ENCODE results near the gene CROCC2. TPM values are rescaled to one million over a fixed set of nuclear protein-coding genes. Genes with fewer than 3 reads are reported as not detected.
A peak's percentile ranks its signal among the peaks of the same experiment; 100 is the strongest.

The CROCC2 gene
- total RNA-seq, 1 donor from 2014 or later: 2.9 TPM

DNA sequence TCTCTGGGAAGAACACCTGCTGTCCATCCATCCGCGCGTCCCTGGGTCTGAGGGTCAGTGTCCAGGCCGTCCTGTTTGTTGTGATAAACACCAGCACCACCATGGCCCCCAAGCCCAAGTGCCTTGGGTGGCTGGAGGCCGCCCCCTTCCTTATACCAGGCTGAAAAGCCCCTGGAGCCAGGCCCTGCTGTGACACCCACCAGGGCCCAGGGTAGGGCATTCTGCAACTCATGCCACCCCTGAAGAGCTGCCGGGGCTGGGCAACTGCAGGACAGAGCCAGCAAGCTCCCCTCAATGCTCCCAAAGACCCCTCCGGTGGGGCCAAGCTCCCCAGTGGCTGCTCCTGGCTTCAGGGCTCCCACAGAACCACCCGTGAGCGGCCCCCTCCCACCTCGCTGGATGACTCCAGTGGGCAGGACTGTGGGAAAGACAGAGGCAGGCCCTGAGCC, 60.3 kb downstream of the CROCC2 start:
- no peaks in the 10 kb centered on the region for H3K9me3 ChIP-seq
- TF ChIP-seq, protein P1, sequence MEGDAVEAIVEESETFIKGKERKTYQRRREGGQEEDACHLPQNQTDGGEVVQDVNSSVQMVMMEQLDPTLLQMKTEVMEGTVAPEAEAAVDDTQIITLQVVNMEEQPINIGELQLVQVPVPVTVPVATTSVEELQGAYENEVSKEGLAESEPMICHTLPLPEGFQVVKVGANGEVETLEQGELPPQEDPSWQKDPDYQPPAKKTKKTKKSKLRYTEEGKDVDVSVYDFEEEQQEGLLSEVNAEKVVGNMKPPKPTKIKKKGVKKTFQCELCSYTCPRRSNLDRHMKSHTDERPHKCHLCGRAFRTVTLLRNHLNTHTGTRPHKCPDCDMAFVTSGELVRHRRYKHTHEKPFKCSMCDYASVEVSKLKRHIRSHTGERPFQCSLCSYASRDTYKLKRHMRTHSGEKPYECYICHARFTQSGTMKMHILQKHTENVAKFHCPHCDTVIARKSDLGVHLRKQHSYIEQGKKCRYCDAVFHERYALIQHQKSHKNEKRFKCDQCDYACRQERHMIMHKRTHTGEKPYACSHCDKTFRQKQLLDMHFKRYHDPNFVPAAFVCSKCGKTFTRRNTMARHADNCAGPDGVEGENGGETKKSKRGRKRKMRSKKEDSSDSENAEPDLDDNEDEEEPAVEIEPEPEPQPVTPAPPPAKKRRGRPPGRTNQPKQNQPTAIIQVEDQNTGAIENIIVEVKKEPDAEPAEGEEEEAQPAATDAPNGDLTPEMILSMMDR (IDR thresholded peaks at IDR 0.05): no peak
- no peak overlapping the region for H3K4me3 ChIP-seq
- intact Hi-C loops (cut with DNase I): no loop called here
- H3K27ac ChIP-seq: no peak overlapping the region
- H3K4me1 ChIP-seq: peaks cover 0 to 3% of the 10 kb centered on the region in 2 donors
- DNase-seq (ENCODE audit: low spot score in 2 of 2): peak in 1 of 2 donors; percentile 63
- H3K36me3 ChIP-seq: no peaks in the 10 kb centered on the region
- H3K27me3 ChIP-seq: no peaks in the 10 kb centered on the region

DNA sequence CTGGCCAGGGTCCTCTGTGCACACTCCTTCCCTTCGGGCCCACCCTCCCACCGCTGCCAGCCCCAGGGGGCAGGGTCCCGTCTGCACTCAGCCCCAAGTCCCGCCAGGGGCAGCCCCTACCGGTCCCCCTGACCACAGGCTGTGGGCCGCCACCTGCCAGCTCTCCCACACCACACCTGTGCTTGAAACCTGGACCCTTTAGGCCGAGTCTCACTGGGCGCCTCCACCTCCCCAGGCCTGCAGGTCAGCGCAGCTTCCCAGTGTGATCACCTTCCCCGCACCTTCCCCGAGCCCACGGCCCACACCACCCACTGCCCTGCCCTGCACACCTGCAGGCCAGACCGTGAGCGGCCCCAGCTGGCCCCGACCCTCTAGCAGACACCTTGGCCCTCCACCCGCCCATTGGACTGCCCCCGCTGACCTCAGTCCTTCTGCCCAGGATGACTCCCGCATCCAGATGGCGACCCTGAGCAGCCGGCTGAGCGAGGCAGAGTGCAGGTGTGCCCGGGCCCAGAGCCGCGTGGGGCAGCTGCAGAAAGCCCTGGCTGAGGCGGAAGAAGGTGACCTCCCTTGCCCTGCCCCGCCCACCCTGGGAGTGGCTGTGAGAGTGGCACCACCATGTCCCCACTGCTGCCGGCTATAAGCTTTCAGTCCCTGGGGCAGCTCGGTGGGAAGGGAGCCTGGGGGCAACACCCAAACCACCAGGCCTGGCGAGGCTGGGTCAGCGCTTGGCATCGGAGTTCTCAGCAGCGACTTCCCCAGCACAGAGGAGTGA, 61.0 kb downstream of the CROCC2 start:
- no peaks in the 10 kb centered on the region for H3K9me3 ChIP-seq
- no peak overlapping the region for H3K4me3 ChIP-seq
- H3K27ac ChIP-seq: no peak overlapping the region
- H3K27me3 ChIP-seq: no peaks in the 10 kb centered on the region
- H3K36me3 ChIP-seq: no peaks in the 10 kb centered on the region
- peak in 1 of 2 donors; percentile 55 for DNase-seq (ENCODE audit: low spot score in 2 of 2)
- TF ChIP-seq, protein P1 (IDR thresholded peaks at IDR 0.05): no peak
- peaks cover 0 to 3% of the 10 kb centered on the region in 2 donors for H3K4me1 ChIP-seq
- intact Hi-C loops (cut with DNase I): no loop called here

DNA sequence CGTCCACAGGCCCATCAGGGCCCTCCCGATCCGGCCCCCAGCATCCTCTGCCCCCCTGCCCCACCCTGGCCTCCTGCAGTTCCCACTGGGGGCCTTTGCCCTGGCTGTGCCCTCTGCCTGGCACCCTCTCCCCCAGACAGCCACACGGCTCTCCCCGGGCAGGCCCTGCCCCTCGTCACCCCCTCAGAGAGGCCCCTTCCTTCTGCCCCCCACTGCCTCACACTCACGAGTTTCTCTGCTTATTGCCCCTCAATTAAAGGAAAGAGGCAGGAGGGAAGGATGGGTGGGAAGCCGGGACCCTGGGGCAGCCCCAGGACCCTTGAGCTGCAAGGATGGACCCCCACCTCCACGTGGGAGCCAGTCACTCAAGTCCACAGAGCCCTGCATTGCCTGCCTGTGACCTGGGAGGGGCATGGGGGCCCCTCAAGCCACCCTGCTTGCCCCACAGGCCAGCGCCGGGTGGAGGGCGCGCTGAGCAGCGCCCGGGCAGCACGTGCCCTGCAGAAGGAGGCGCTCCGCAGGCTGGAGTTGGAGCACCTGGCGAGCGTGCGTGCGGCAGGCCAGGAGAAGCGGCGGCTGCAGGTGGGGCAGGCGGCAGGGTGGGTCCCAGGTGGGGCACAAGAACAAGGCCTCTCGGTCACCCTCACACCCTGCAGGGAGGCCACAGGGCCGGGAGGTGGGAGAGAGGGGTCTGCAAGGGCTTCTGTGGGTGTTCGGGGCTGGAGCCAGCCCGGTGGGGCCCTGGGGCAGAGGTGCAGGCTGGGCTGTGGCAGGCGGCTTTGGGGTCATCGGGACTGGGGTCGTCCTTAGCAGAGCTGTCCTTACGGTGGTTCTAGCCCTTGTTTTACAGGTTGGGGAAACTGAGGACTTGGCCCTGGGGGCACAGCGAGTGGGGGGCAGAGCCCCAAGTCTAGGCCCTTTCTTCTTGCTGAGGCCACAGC, 61.8 kb downstream of the CROCC2 start:
- intact Hi-C loops (cut with DNase I): no loop called here
- peak in 1 of 2 donors; percentile 42 for DNase-seq (ENCODE audit: low spot score in 2 of 2)
- Histone ChIP-seq H3K4me3 (no peak overlapping the region), H3K27me3 (no peaks in the 10 kb centered on the region), H3K27ac (no peak overlapping the region), H3K4me1 (no peaks in the 10 kb centered on the region), H3K36me3 (no peaks in the 10 kb centered on the region), H3K9me3 (no peaks in the 10 kb centered on the region)
- TF ChIP-seq, protein P1 (IDR thresholded peaks at IDR 0.05): no peak

DNA sequence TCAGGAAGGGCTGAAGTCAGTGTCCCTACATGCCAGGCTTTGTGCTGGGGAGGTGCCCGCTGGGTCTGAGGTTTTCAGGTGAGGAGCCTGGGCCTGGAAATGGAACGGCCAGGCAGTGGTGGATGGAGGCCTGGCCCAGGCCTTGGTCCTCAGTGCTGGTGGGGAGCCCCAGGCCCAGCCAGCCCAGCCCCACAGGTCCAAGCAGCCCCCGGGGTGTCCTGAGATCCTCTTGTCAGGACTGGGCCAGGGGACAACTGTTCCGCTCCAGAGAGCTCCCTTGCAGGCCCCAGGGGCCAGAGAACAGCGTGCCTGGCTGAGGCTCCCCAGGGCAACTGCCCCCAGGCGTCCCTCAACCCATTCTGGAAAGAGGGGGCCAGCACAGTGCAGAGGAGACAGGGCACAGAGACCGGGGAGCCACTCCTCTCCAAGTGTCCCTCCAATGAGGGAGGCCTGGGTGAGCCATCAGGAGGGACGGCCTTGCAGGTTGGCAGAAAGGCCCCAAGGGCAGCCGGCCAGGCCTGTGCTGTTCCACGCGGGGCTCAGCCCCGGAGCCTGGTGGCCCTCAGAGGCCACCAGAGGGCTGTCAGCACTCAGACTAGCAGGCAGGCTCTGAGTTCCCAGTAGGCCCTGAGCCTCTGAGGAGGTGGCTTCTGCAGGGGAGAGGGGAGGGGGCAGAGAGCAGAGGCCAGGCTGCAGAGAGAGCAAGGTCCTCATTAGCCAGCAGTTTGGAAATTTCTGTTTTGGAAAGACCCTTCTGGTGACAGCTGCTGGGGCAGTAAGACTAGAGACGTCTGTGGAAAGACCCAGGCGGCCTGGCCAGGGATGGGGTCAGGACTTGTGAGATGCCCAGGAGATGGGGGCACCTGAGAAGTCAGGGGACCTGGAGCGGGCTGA, 62.8 kb downstream of the CROCC2 start:
- no peaks in the 10 kb centered on the region for H3K4me1 ChIP-seq
- H3K27me3 ChIP-seq: no peaks in the 10 kb centered on the region
- intact Hi-C loops (cut with DNase I): no loop called here
- no peak overlapping the region for H3K4me3 ChIP-seq
- H3K36me3 ChIP-seq: no peaks in the 10 kb centered on the region
- TF ChIP-seq, protein P1 (IDR thresholded peaks at IDR 0.05): peak in 1 of 3 experiments; percentile 11
- no peaks in the 10 kb centered on the region for H3K9me3 ChIP-seq
- no peak overlapping the region for H3K27ac ChIP-seq
- DNase-seq (ENCODE audit: low spot score in 2 of 2): no peak

DNA sequence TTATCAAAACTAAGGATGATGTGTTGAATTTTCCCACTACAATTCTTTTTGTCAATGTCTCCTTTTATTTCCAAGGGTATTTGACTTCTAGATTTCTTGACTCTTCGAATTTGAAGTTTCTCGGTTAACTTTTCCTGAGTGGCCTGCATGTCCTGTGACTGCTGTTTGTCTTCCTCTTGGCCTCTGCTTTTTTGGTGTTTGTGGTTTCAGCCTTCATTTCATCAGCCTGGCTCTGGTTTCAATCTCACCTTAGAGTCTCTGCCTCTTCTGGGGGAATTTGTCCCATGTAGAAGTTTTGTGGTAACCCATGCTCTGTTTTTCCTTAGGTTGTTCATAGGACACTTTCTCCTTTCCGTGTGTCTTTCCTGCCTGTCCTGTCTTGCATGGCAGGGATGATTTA, 64.0 kb downstream of the CROCC2 start:
- Histone ChIP-seq H3K27me3 (no peaks in the 10 kb centered on the region), H3K9me3 (no peaks in the 10 kb centered on the region), H3K4me1 (no peaks in the 10 kb centered on the region), H3K27ac (no peak overlapping the region), H3K4me3 (no peak overlapping the region), H3K36me3 (no peaks in the 10 kb centered on the region)
- TF ChIP-seq, protein P1 (IDR thresholded peaks at IDR 0.05): no peak
- no peak for DNase-seq (ENCODE audit: low spot score in 2 of 2)
- intact Hi-C loops (cut with DNase I): no loop called here

Data from ascending aorta (tissue), 2 donors.